Heart left ventricle (tissue), 16 donors: ENCODE data around the gene E2F1. TPM values are rescaled to one million over a fixed set of nuclear protein-coding genes. Genes with fewer than 3 reads are reported as not detected.

Experiments
- ATAC-seq, 4 donors: fragments of 200-7000 bp; cut with Tn5 transposase; one replicate each; pipeline ENCODE4 v1.9.1; 2020 to 2022; ENCODE audit warnings: moderate library complexity in 4 of 4, mild to moderate bottlenecking in 3 of 4, moderate number of reproducible peaks in 1 of 4
- DNase-seq, 5 donors: peaks; one replicate each; pipeline ENCODE4 v3.0.0-alpha.2; 2020
- H3K27ac ChIP-seq, 12 donors: fragments of 200-600 bp; sonication (generic) in 4 of 12; one replicate each; pipeline versions ENCODE4 v1.5.0 to v1.8.0; 2016 to 2022; ENCODE audit warnings: mild to moderate bottlenecking in 2 of 12
- H3K27me3 ChIP-seq, 9 donors: fragments of 200-600 bp; sonication (generic) in 2 of 9; one replicate each; pipeline versions ENCODE4 v1.5.1 to v1.8.0; 2016 to 2022; ENCODE audit warnings: mild to moderate bottlenecking in 3 of 9
- H3K36me3 ChIP-seq, 9 donors: fragments of 200-600 bp; sonication (generic) in 2 of 9; one replicate each; pipeline versions ENCODE4 v1.5.0 to v1.8.0; 2018 to 2022; ENCODE audit warnings: mild to moderate bottlenecking in 2 of 9
- H3K4me1 ChIP-seq, 12 donors: fragments of 200-600 bp; sonication (generic) in 4 of 12; one replicate each; pipeline versions ENCODE4 v1.5.0 to v1.8.0; 2016 to 2022; ENCODE audit warnings: mild to moderate bottlenecking in 3 of 12
- H3K4me3 ChIP-seq, 12 donors: fragments of 200-600 bp; sonication (generic) in 4 of 12; one replicate each; pipeline versions ENCODE4 v1.5.0 to v1.8.0; 2017 to 2022; ENCODE audit warnings: mild to moderate bottlenecking in 9 of 12, moderate library complexity in 4 of 12
- H3K9me3 ChIP-seq, 12 donors: fragments of 200-600 bp; sonication (generic) in 4 of 12; one replicate each; pipeline versions ENCODE4 v1.5.0 to v1.8.0; 2016 to 2022; ENCODE audit warnings: mild to moderate bottlenecking in 1 of 12
- POLR2A ChIP-seq, 2 donors: fragments of 450-650 bp; IDR thresholded peaks; one replicate each; pipeline ENCODE4 v1.6.1; 2017; ENCODE audit warnings: antibody characterized with exemption in 2 of 2, mild to moderate bottlenecking in 2 of 2, moderate library complexity in 2 of 2
- WGBS, 4 donors: extraction: QIAGEN DNeasy Blood & Tissue Kit in 2 of 4; methylation state at CpG; one replicate each; pipeline versions ENCODE4 v1.1.5 to v1.1.7; 2013 to 2018; 5-methylcytosine and 5-hydroxymethylcytosine counted together
- intact Hi-C, 10 donors: fragments of 100-400 bp; cut with DNase I; formaldehyde crosslinking; loops; one replicate each; pipeline versions ENCODE4 v1.11.1 to v1.14.2; 2022
- polyA plus RNA-seq, 2 donors: library from polyadenylated mRNA; stranded (reverse); fragments of 200-250 nt; gene quantifications; one replicate each; pipeline ENCODE4 v1.2.3, GENCODE V29; 2013
- total RNA-seq, 9 donors: library from RNA; depleted of rRNA in 2 of 9; stranded (reverse); fragments of >200 nt in 2 of 9; fragmentation: NEBNext Ultra II Directional in 3 of 9; extraction: Animal tissue kit (Norgen Biotek cat#: 25700) in 3 of 9; gene quantifications; one replicate each; pipeline versions ENCODE4 v1.1.0 to v1.2.4, GENCODE V29; 2016 to 2023
- TF ChIP-seq, protein P1 (sequence below), 12 donors: fragments of 200-600 bp; sonication (generic) in 4 of 12; IDR thresholded peaks; one replicate each; pipeline versions ENCODE4 v1.5.0 to v1.8.0; 2018 to 2022; ENCODE audit warnings: antibody characterized with exemption in 12 of 12, mild to moderate bottlenecking in 5 of 12
- donor health status: ischemic (EF 13 %, LVEDD 7.1; RV severe dilation, severe dysfunction).
- donor health status: healthy with polysubstance abuse.
- donor health status: DM: no; HTN: yes; CAD: no.
- donor health status: DM: no; HTN: no; CAD: no.
- donor health status: ischemic (EF 25% LVEDD 6.9; RV normal size, moderate dysfunction).
- donor health status: ischemic (EF 25% LVEDD 5.7; RV mildly dilated, moderate dysfunction).
- donor health status: healthy.
- donor health status: DM: yes; HTN: yes; CAD: no.
- donor health status: ischemic (EF 35%, LVEDD 5.7; RV mildly dilated, moderate dysfunction).
- donor health status: nonischemic (EF 11% LVEDD 7.7; RV severe dilation, severe dysfunction).
- donor health status: DM: yes; HTN: yes; CAD: no.
- donor health status: PGD.
- donor health status: ischemic (EF 29% LVEDD 5.4; RV normal size, mild dysfunction).
- donor health status: nonischemic (EF 23%, LVEDD 6.1; RV moderate dilation, normal function).

E2F1 gene
- total and polyA plus RNA-seq, 11 donors: 0.32 to 6.4 (median 1.1) TPM

GRCh38 chr20:33651562-33652048 is 34.6 kb downstream of the E2F1 start:
- intact Hi-C loops: loop anchor here in 9 of 10 donors (2.0 to 5.0 kb wide), 3 partner anchors 189 to 195 kb away; no protein-coding TSS in a partner anchor
- H3K36me3 ChIP-seq: peaks cover 0 to 5% (median 0%) of the 10 kb centered on the region in 9 donors
- WGBS, 4 donors: 77 to 81% (median 80%) methylated on average over 13 of the region's 13 CpGs

GRCh38 chr20:33650753-33651561 is 35.2 kb downstream of the E2F1 start:
- intact Hi-C loops: loop anchor here in 6 of 10 donors (5.0 kb wide), 2 partner anchors 189 to 194 kb away; no protein-coding TSS in a partner anchor
- no peak overlapping the region for H3K27ac ChIP-seq
- H3K9me3 ChIP-seq: no peaks in the 10 kb centered on the region
- DNase-seq (no peak), ATAC-seq (no peak)
- H3K36me3 ChIP-seq: peaks cover 0 to 12% (median 1%) of the 10 kb centered on the region in 9 donors
- H3K4me1 ChIP-seq: peaks cover 2 to 48% (median 19%) of the 10 kb centered on the region in 12 donors
- WGBS, 4 donors: 81 to 87% (median 84%) methylated on average over 10 of the region's 10 CpGs
- TF ChIP-seq, protein P1, sequence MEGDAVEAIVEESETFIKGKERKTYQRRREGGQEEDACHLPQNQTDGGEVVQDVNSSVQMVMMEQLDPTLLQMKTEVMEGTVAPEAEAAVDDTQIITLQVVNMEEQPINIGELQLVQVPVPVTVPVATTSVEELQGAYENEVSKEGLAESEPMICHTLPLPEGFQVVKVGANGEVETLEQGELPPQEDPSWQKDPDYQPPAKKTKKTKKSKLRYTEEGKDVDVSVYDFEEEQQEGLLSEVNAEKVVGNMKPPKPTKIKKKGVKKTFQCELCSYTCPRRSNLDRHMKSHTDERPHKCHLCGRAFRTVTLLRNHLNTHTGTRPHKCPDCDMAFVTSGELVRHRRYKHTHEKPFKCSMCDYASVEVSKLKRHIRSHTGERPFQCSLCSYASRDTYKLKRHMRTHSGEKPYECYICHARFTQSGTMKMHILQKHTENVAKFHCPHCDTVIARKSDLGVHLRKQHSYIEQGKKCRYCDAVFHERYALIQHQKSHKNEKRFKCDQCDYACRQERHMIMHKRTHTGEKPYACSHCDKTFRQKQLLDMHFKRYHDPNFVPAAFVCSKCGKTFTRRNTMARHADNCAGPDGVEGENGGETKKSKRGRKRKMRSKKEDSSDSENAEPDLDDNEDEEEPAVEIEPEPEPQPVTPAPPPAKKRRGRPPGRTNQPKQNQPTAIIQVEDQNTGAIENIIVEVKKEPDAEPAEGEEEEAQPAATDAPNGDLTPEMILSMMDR (IDR thresholded peaks at IDR 0.05): no peak
- no peak for TF ChIP-seq POLR2A (IDR thresholded peaks at IDR 0.05)
- H3K27me3 ChIP-seq: no peaks in the 10 kb centered on the region
- H3K4me3 ChIP-seq: no peak overlapping the region

More at GRCh38 chr20:33651562-33652048, 34.6 kb downstream of the E2F1 start:
- H3K9me3 ChIP-seq: no peaks in the 10 kb centered on the region
- H3K4me3 ChIP-seq: no peak overlapping the region
- H3K27ac ChIP-seq: no peak overlapping the region
- no peak for TF ChIP-seq POLR2A (IDR thresholded peaks at IDR 0.05)
- TF ChIP-seq, protein P1 (IDR thresholded peaks at IDR 0.05): no peak
- ATAC-seq (no peak), DNase-seq (no peak)
- H3K4me1 ChIP-seq: peaks cover 2 to 43% (median 19%) of the 10 kb centered on the region in 12 donors
- no peaks in the 10 kb centered on the region for H3K27me3 ChIP-seq

GRCh38 chr20:33650111-33650752 is 36.0 kb downstream of the E2F1 start:
- WGBS, 4 donors: 90 to 94% (median 91%) methylated on average over 11 of the region's 11 CpGs
- intact Hi-C loops: loop anchor here in 6 of 10 donors (5.0 kb wide), 2 partner anchors 188 to 193 kb away; no protein-coding TSS in a partner anchor

More at GRCh38 chr20:33650111-33650752, 36.0 kb downstream of the E2F1 start:
- peaks cover 2 to 48% (median 19%) of the 10 kb centered on the region in 12 donors for H3K4me1 ChIP-seq
- no peak for DNase-seq
- ATAC-seq: no peak
- no peak overlapping the region for H3K27ac ChIP-seq
- no peak for TF ChIP-seq POLR2A (IDR thresholded peaks at IDR 0.05)
- TF ChIP-seq, protein P1 (IDR thresholded peaks at IDR 0.05): no peak
- H3K36me3 ChIP-seq: peaks cover 0 to 19% (median 9%) of the 10 kb centered on the region in 9 donors
- no peak overlapping the region for H3K4me3 ChIP-seq
- no peaks in the 10 kb centered on the region for H3K27me3 ChIP-seq
- no peaks in the 10 kb centered on the region for H3K9me3 ChIP-seq
